ENCODE results near the gene RSPH10B2.

GRCh38 chr7:6831018-6831725, 77.3 kb downstream of the RSPH10B2 start:
- TF ChIP-seq, protein P1, sequence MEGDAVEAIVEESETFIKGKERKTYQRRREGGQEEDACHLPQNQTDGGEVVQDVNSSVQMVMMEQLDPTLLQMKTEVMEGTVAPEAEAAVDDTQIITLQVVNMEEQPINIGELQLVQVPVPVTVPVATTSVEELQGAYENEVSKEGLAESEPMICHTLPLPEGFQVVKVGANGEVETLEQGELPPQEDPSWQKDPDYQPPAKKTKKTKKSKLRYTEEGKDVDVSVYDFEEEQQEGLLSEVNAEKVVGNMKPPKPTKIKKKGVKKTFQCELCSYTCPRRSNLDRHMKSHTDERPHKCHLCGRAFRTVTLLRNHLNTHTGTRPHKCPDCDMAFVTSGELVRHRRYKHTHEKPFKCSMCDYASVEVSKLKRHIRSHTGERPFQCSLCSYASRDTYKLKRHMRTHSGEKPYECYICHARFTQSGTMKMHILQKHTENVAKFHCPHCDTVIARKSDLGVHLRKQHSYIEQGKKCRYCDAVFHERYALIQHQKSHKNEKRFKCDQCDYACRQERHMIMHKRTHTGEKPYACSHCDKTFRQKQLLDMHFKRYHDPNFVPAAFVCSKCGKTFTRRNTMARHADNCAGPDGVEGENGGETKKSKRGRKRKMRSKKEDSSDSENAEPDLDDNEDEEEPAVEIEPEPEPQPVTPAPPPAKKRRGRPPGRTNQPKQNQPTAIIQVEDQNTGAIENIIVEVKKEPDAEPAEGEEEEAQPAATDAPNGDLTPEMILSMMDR (IDR thresholded peaks at IDR 0.05; ENCODE audit: low read depth, low read length, poor library complexity, severe bottlenecking), result no peak
- no peak for TF ChIP-seq EZH2phosphoT487 (IDR thresholded peaks at IDR 0.05; ENCODE audit: borderline replicate concordance, low read length)

Measured in DOHH2 (cell line).